Stimulated activated CD8-positive, alpha-beta memory T cell treated with anti-CD3 and anti-CD28 coated beads, Interleukin-4, amount 100 ng/mL, for 24 hours (primary cell): ENCODE measurements around the gene GLOD5.

ENCODE experiments used
- DNase-seq: peaks from one replicate; pipeline ENCODE4 v3.0.0-alpha.2; 2020; ENCODE audit warnings: low read depth

The GLOD5 gene

GRCh38 chrX:48754238-48754637 is 7.3 kb upstream of the GLOD5 start:
- no peak for DNase-seq

- no peak for DNase-seq
Observed at GRCh38 chrX:48769230-48769629, 7.7 kb downstream of the GLOD5 start.

- no peak for DNase-seq
Observed at GRCh38 chrX:48770296-48770695, 8.7 kb downstream of the GLOD5 start.

GRCh38 chrX:48772602-48773001 is 11.1 kb downstream of the GLOD5 start:
- no peak for DNase-seq

- DNase-seq = no peak
Observed at GRCh38 chrX:48776818-48777439, 15.4 kb downstream of the GLOD5 start.

- DNase-seq = no peak
Observed at GRCh38 chrX:48779399-48779798, 17.9 kb downstream of the GLOD5 start.

- DNase-seq = no peak
Observed at GRCh38 chrX:48781705-48782104, 20.2 kb downstream of the GLOD5 start.

GRCh38 chrX:48782216-48782615 is 20.7 kb downstream of the GLOD5 start:
- no peak for DNase-seq

GRCh38 chrX:48782795-48783194 is 21.2 kb downstream of the GLOD5 start:
- no peak for DNase-seq

GRCh38 chrX:48784726-48785125 is 23.2 kb downstream of the GLOD5 start:
- no peak for DNase-seq

- no peak for DNase-seq
Observed at GRCh38 chrX:48785186-48785539, 23.6 kb downstream of the GLOD5 start.

- no peak for DNase-seq
Observed at GRCh38 chrX:48785540-48786214, 24.1 kb downstream of the GLOD5 start.

GRCh38 chrX:48786341-48786800 is 24.8 kb downstream of the GLOD5 start, which contains the start of gene GATA1:
Gene GATA1, plus strand, starts transcription at chrX:48786590. Its CDS starts 4,520 bp downstream, at chrX:48791110.
- DNase-seq = no peak

- no peak for DNase-seq
Observed at GRCh38 chrX:48786825-48787504, 25.4 kb downstream of the GLOD5 start.

- no peak for DNase-seq
Observed at GRCh38 chrX:48787505-48788443, 26.2 kb downstream of the GLOD5 start.

GRCh38 chrX:48789366-48790220 is 28.0 kb downstream of the GLOD5 start:
- no peak for DNase-seq

- no peak for DNase-seq
Observed at GRCh38 chrX:48790477-48790876, 28.9 kb downstream of the GLOD5 start.

GRCh38 chrX:48791063-48791820 is 29.7 kb downstream of the GLOD5 start:
- DNase-seq = no peak

- DNase-seq = no peak
Observed at GRCh38 chrX:48792219-48792618, 30.7 kb downstream of the GLOD5 start.

- no peak for DNase-seq
Observed at GRCh38 chrX:48793935-48794334, 32.4 kb downstream of the GLOD5 start.
